Type B pancreatic cell (in vitro differentiated cells): Measurements from ENCODE around the gene PPT2. TPM values are rescaled to one million over a fixed set of nuclear protein-coding genes. Genes with fewer than 3 reads are reported as not detected.
A peak's percentile ranks its signal among the peaks of the same experiment; 100 is the strongest.

Experiments
- DNase-seq: peaks from one replicate; pipeline ENCODE4 v3.0.0; 2021; ENCODE audit warnings: mixed read lengths; ENCODE audit not compliant: unreplicated experiment; ENCODE audit errors: extremely low spot score
- H3K27ac Mint-ChIP-seq: 2 replicates; pipeline ENCODE4 v1.8.0; 2021; ENCODE audit warnings: mild to moderate bottlenecking, mixed read lengths
- H3K27me3 Mint-ChIP-seq: 2 replicates; pipeline ENCODE4 v1.8.0; 2021; ENCODE audit warnings: mixed read lengths
- H3K36me3 Mint-ChIP-seq: 2 replicates; pipeline ENCODE4 v1.8.0; 2021; ENCODE audit warnings: mixed read lengths
- H3K4me1 Mint-ChIP-seq: one replicate; pipeline ENCODE4 v1.8.0; 2021; ENCODE audit warnings: mixed read lengths; ENCODE audit not compliant: unreplicated experiment
- H3K4me3 Mint-ChIP-seq: 2 replicates; pipeline ENCODE4 v1.8.0; 2021; ENCODE audit warnings: mild to moderate bottlenecking, mixed read lengths
- H3K9me3 Mint-ChIP-seq: 2 replicates; pipeline ENCODE4 v1.8.0; 2021; ENCODE audit warnings: mixed read lengths
- CTCF ChIP-seq: fragments of 200-600 bp; sonication (generic); conservative IDR thresholded peaks from 2 replicates; pipeline ENCODE4 v1.5.0; 2021; ENCODE audit warnings: antibody characterized with exemption, mild to moderate bottlenecking
- long read RNA-seq: library from polyadenylated mRNA; unstranded; transcript quantifications from one replicate; pipeline ENCODE4 v2.0.0, GENCODE V29; 2020
- total RNA-seq: library from RNA; stranded (reverse); gene quantifications from 2 replicates; pipeline ENCODE4 v1.2.1, GENCODE V29; 2021; ENCODE audit warnings: low replicate concordance

Gene PPT2
- 44.1 and 46.9 TPM in 2 replicates for total RNA-seq
- long read RNA-seq, partial matches to known transcripts = 1 of 7 reads
- long read RNA-seq, other reads (novel, unspliced or antisense) = 2 of 7 reads

DNA sequence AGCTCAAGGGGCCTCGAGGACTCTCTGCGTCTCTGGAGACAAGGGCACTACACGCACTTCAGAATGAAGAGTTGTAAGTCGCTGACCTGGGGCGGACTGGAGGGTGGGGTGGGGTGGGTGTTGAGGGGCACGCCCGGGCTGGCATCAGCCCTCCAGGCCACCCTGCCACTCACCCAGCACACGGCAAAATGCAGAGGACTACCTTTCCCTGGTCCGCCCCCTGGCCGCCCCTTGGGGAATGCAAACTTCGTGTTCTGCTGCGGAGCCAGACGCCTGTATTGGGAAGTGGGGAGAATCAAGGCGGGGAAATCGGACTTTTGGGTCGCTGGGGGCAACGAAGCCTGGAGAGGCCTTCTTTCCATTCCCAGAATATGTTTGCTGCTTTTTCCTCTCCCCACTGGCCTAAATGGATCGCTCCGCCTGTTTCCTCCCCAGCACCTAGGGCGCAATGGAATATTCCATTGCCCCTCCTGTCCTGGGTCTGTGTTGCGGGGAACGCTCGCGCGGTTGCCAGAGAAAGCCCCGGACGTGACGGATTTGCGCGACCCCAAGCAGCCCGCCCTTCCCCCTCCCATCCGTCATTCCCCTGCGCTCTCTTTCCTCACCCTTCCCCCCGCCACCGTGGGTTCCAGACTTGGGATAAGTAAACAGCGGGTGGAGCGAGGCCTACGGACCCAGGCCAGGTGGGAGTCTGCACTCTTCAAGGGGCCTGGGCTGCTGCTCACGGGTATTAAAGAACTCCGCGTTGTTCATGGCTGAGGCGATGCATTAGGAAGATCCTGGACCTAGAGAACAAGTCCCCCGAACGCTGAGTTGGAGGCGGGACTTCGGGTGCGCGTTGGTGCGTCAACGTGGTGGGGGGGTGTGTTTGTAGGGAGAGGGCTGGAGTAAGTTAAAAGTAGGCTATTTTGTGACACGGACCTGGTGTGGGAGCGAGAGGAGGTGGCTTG lies at the start of gene PPT2:
Gene PPT2 (plus strand): TSS at position 578 of the 950 bp plus-strand sequence. CDS start 454 bp downstream, outside the sequence.
- Mint-ChIP-seq H3K27ac (peak within 1 kb of the TSS; percentile 97), H3K4me3 (peak within 1 kb of the TSS; percentile 100), H3K9me3 (no peaks in the 10 kb centered on the region), H3K36me3 (peaks cover 22% of the 10 kb centered on the region), H3K4me1 (peaks cover 40% of the 10 kb centered on the region), H3K27me3 (peaks cover 17% of the 10 kb centered on the region)
- peak; percentile 86 for DNase-seq
- peak; percentile 48 for TF ChIP-seq CTCF

DNA sequence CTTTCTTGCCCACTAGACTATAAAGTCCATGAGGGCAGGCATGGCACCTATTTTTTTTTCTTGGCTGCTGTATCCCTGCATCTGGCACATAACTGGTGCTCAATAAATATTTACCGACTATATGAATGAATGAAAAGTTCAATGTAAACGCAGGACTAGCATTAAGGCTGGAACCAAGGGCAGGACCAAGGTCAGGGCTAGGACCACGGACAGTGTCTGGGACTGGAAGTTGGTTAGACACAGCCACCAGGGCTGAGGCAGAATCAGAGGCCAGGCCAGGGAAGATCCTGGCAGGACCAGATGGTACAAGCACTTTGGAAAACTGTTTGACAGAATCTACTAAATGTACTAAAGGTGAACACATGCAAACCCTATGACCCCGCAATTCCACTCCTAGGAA lies 48.5 kb upstream of the PPT2 start:
- Mint-ChIP-seq H3K9me3 (no peaks in the 10 kb centered on the region), H3K4me1 (peaks cover 16% of the 10 kb centered on the region), H3K27me3 (peaks cover 32% of the 10 kb centered on the region), H3K4me3 (no peak overlapping the region), H3K27ac (no peak overlapping the region), H3K36me3 (peaks cover 5% of the 10 kb centered on the region)
- no peak for DNase-seq
- TF ChIP-seq CTCF = no peak

DNA sequence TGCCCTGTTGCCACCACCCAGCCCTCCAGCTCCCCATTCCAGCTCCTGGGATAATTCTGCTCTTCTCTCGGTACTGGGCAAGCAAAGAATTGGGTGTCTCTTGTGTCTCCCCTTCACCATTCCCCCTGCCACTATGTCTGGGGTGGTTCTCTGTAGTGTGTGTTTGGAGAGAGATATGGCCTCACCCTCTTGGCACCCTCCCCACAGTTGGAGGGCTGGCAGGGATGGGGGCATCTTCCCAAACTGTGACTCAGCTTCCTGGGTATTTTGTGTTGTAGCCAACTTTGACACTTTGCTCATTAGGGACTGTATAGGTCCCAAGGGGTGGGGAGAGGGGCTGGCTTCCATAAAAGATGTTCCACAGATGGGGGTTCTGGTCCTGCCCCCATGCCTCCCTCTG lies 46.5 kb upstream of the PPT2 start:
- Mint-ChIP-seq H3K27me3 (peaks cover 32% of the 10 kb centered on the region), H3K27ac (no peak overlapping the region), H3K9me3 (no peaks in the 10 kb centered on the region), H3K4me1 (peaks cover 29% of the 10 kb centered on the region), H3K36me3 (peaks cover 15% of the 10 kb centered on the region), H3K4me3 (no peak overlapping the region)
- DNase-seq = no peak
- TF ChIP-seq CTCF = no peak

DNA sequence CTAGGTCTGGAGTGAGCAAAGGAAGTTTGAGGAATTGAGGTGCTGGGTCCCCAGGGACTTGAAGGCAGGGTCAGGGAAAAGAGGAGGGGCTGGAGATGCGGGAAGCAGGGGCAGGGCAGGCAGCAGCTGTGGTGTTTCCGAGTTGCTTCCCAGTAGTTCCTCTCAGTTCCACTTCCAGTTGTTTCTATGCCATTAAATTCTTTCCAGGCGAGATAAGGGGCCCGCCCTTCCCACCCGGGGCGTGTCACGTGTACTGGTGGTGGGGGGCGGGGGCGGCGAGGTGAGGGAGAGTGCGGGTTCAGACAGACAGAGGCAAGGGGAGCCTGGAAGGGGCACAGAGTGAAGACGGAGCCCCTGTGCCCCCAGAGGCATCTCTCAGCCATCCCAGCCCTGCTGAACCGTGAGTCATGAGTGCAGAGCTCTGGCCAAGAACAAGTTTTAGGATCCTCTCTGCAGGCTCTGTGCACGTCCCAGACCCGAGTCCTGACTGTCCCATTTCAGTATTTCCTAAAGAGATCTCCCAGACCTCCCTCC lies 45.8 kb upstream of the PPT2 start:
- H3K4me3 Mint-ChIP-seq = peak overlapping the region; percentile 72
- H3K27ac Mint-ChIP-seq = peak overlapping the region; percentile 74
- peaks cover 33% of the 10 kb centered on the region for H3K4me1 Mint-ChIP-seq
- DNase-seq = no peak
- no peaks in the 10 kb centered on the region for H3K9me3 Mint-ChIP-seq
- peaks cover 32% of the 10 kb centered on the region for H3K27me3 Mint-ChIP-seq
- H3K36me3 Mint-ChIP-seq = peaks cover 16% of the 10 kb centered on the region
- TF ChIP-seq CTCF = no peak

GRCh38 chr6:32108727-32109113 lies 45.2 kb upstream of the PPT2 start:
- Mint-ChIP-seq H3K36me3 (peaks cover 20% of the 10 kb centered on the region), H3K27ac (peak overlapping the region; percentile 50), H3K4me3 (peak overlapping the region; percentile 72), H3K4me1 (peaks cover 39% of the 10 kb centered on the region), H3K9me3 (no peaks in the 10 kb centered on the region), H3K27me3 (peaks cover 32% of the 10 kb centered on the region)
- no peak for DNase-seq
- no peak for TF ChIP-seq CTCF
